ENCODE results near the gene MOCS3.

Gene MOCS3

DNA sequence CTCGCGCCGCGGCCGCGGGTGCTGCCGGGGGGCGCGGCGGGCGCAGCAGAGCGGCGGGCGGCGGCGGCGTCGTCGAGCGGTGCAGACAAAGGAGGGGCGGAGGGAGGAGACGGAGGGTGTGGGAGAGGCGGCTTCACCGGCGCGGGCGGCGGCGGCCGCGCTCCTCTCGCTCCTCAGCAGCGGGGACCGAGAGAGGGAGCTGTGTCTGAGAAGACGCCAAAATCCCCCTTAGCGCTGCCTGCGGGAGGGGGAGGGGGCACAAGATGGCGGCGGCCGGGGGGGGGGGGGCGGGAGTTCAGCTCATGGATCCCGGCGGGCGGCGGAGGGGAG lies 27.7 kb upstream of the MOCS3 start:
- peaks cover 39% of the 10 kb centered on the region for H4K20me1 ChIP-seq (ENCODE audit: insufficient read depth, low read length)
- no peak for TF ChIP-seq EZH2 (IDR thresholded peaks at IDR 0.05; ENCODE audit: borderline replicate concordance, low read depth, low read length, severe bottlenecking)
- TF ChIP-seq, protein P1, sequence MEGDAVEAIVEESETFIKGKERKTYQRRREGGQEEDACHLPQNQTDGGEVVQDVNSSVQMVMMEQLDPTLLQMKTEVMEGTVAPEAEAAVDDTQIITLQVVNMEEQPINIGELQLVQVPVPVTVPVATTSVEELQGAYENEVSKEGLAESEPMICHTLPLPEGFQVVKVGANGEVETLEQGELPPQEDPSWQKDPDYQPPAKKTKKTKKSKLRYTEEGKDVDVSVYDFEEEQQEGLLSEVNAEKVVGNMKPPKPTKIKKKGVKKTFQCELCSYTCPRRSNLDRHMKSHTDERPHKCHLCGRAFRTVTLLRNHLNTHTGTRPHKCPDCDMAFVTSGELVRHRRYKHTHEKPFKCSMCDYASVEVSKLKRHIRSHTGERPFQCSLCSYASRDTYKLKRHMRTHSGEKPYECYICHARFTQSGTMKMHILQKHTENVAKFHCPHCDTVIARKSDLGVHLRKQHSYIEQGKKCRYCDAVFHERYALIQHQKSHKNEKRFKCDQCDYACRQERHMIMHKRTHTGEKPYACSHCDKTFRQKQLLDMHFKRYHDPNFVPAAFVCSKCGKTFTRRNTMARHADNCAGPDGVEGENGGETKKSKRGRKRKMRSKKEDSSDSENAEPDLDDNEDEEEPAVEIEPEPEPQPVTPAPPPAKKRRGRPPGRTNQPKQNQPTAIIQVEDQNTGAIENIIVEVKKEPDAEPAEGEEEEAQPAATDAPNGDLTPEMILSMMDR (IDR thresholded peaks at IDR 0.05; ENCODE audit: borderline replicate concordance, extremely low read depth, low read length, poor library complexity, severe bottlenecking), result no peak
- H3K36me3 ChIP-seq (ENCODE audit: insufficient read depth, low read length), result peaks cover 74% of the 10 kb centered on the region
- DNase-seq (no peak), ATAC-seq (ENCODE audit: insufficient read depth, low read depth) (no peak; the same call in 2 of the 3 replicates)
- 0 out of 2 replicates have a peak overlapping the region, but pooled peaks have one; percentile 64 for H3K4me2 ChIP-seq (ENCODE audit: insufficient read depth, low read length)
- peak overlapping the region; percentile 98 for H2AFZ ChIP-seq (ENCODE audit: low read depth, low read length)
- no peaks in the 10 kb centered on the region for H3K9me3 ChIP-seq (ENCODE audit: insufficient read depth, low read length, severe bottlenecking)
- peak overlapping the region; percentile 99 for H3K27ac ChIP-seq (ENCODE audit: low read length)
- peak overlapping the region; percentile 89 for H3K9ac ChIP-seq (ENCODE audit: low read depth, low read length)
- H3K4me3 ChIP-seq (ENCODE audit: low read depth in 1 of 2, low read length in 2 of 2), result peak overlapping the region in 1 of 2 experiments; percentile 72; a peak in 3 of 4 replicates
- peaks cover 59% of the 10 kb centered on the region for H3K79me2 ChIP-seq (ENCODE audit: insufficient read depth, low read length)
- peaks cover 47% of the 10 kb centered on the region for H3K4me1 ChIP-seq (ENCODE audit: insufficient read depth, low read length)
- no peaks in the 10 kb centered on the region for H3K27me3 ChIP-seq (ENCODE audit: insufficient read depth, low read length, poor library complexity)

DNA sequence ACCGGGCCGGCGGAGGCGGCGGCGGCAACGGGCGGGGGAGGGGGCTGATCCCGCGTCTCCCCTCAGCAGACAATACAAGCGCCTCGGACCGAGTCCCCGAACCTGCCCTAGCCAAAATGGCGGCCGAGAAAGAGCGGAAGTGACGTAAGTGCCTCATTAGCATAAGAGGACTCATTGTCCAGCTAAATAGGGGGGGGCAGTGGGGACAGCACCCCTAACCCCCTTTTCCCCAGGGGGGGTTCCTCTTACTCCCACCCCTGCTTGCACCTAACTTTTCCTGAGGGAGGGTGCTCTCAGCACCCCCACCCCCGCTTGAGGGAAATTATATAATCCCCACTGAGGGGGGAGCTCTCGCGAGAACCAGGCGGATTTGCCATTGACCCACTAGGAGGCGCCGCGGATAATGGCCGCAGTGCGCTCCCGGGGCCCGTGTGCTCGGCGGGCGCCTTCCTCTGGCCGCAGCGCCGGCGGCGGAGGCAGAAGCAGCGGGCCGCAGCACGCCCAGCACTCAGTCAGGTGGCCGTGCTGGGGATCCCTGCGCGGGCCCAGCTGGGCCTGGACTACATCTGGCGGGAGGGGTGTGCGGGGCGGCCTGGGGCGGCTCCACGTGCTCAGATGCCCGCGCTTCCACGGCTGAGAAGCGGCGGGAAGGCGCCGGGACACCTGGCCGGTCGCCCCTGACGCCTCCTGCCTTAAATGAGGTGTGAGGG lies 27.2 kb upstream of the MOCS3 start, which contains the start of gene ADNP:
Gene ADNP, minus strand, starts transcription at position 132 of the 710 bp plus-strand sequence. CDS start 27,441 bp downstream, outside the sequence.
- Histone ChIP-seq H3K36me3 (ENCODE audit: insufficient read depth, low read length) (peaks cover 74% of the 10 kb centered on the region), H3K27me3 (ENCODE audit: insufficient read depth, low read length, poor library complexity) (no peaks in the 10 kb centered on the region), H3K27ac (ENCODE audit: low read length) (peak within 1 kb of the TSS; percentile 99), H4K20me1 (ENCODE audit: insufficient read depth, low read length) (peaks cover 34% of the 10 kb centered on the region), H3K9me3 (ENCODE audit: insufficient read depth, low read length, severe bottlenecking) (no peaks in the 10 kb centered on the region), H3K4me3 (ENCODE audit: low read depth in 1 of 2, low read length in 2 of 2) (peak within 1 kb of the TSS; percentile 53 to 72; a peak in 3 of 4 replicates), H3K79me2 (ENCODE audit: insufficient read depth, low read length) (peaks cover 54% of the 10 kb centered on the region), H3K4me2 (ENCODE audit: insufficient read depth, low read length) (peak within 1 kb of the TSS; percentile 72), H3K4me1 (ENCODE audit: insufficient read depth, low read length) (peaks cover 45% of the 10 kb centered on the region), H2AFZ (ENCODE audit: low read depth, low read length) (peak within 1 kb of the TSS; percentile 98), H3K9ac (ENCODE audit: low read depth, low read length) (peak within 1 kb of the TSS; percentile 89)
- ATAC-seq (ENCODE audit: insufficient read depth, low read depth) (peak; percentile 75), DNase-seq (peak; percentile 93)
- no peak for TF ChIP-seq EZH2 (IDR thresholded peaks at IDR 0.05; ENCODE audit: borderline replicate concordance, low read depth, low read length, severe bottlenecking)
- TF ChIP-seq, protein P1 (IDR thresholded peaks at IDR 0.05; ENCODE audit: borderline replicate concordance, extremely low read depth, low read length, poor library complexity, severe bottlenecking), result peak; percentile 74

DNA sequence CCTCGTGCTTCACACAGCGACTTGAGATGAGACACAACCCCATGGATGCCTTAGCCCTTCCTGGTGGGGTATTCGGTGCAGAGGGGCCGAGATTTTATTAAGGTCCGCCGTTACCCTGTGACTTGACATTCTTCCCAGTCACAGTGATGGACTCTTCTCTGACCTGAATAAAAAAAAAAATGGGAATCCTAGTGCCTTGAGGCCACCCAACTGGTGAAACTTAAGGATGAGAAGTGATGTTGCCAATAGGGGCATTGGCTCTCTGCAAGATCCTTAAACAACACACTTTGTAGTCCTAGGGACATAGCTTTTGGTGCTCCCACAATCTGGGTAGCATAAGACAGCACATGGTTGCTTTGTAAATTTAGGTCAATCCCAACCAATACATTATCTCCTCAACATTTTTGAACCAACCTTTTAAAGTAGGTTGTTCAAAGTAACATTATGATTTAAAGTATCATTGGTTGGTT lies 26.6 kb upstream of the MOCS3 start:
- Histone ChIP-seq H4K20me1 (ENCODE audit: insufficient read depth, low read length) (peaks cover 30% of the 10 kb centered on the region), H3K9ac (ENCODE audit: low read depth, low read length) (peak overlapping the region; percentile 89), H3K36me3 (ENCODE audit: insufficient read depth, low read length) (peaks cover 75% of the 10 kb centered on the region), H3K27me3 (ENCODE audit: insufficient read depth, low read length, poor library complexity) (no peaks in the 10 kb centered on the region), H3K4me3 (ENCODE audit: low read depth in 1 of 2, low read length in 2 of 2) (peak overlapping the region; percentile 48 to 72; a peak in 3 of 4 replicates), H3K79me2 (ENCODE audit: insufficient read depth, low read length) (peaks cover 48% of the 10 kb centered on the region), H3K4me2 (ENCODE audit: insufficient read depth, low read length) (peak overlapping the region; percentile 64), H2AFZ (ENCODE audit: low read depth, low read length) (peak overlapping the region; percentile 98), H3K9me3 (ENCODE audit: insufficient read depth, low read length, severe bottlenecking) (no peaks in the 10 kb centered on the region), H3K27ac (ENCODE audit: low read length) (peak overlapping the region; percentile 99), H3K4me1 (ENCODE audit: insufficient read depth, low read length) (peaks cover 44% of the 10 kb centered on the region)
- TF ChIP-seq EZH2 (IDR thresholded peaks at IDR 0.05; ENCODE audit: borderline replicate concordance, low read depth, low read length, severe bottlenecking), result no peak
- TF ChIP-seq, protein P1 (IDR thresholded peaks at IDR 0.05; ENCODE audit: borderline replicate concordance, extremely low read depth, low read length, poor library complexity, severe bottlenecking), result no peak
- no peak for ATAC-seq (ENCODE audit: insufficient read depth, low read depth)
- no peak for DNase-seq

All from DND-41 (cell line).